ENCODE measurements around the gene WDR82.

The WDR82 gene

DNA sequence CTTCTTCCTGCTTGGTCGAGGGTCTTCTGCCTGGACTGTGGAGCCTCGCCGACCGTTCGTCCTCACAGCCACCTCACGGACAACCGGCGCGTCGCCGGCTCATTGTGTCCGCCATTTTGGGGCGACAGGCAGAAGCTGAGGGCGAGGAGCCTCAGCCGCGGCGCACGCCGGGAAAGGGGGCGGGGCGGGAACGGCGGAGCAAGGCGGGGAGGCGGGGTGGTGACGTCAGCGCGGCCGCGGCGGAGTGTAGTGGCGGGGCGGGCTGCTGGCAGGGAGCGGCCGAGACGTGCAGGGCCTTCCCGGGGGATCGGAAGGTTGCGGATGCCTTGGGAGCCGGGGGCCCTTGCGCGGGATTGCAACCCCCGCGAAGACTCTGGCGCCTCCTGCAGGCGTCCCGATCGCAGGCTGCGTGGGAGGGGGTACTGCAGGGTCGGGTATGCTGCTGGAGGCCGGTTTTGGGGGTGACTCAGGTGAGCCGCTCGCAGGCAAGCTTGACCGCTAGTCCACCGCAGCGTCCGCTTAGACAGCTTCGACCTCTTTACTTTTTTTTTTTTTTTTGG, at the start of gene WDR82:
TSS of gene WDR82 (minus strand) at position 140 of the 560 bp plus-strand sequence. CDS start 288 bp downstream, outside the sequence.
- Histone ChIP-seq H3K9ac (peak within 1 kb of the TSS; percentile 96), H3K4me1 (peaks cover 11% of the 10 kb centered on the region), H3K79me2 (peaks cover 40% of the 10 kb centered on the region), H2AFZ (peak within 1 kb of the TSS; percentile 85), H3K4me3 (ENCODE audit: low read depth, low read length) (peak within 1 kb of the TSS; percentile 95), H3K27me3 (ENCODE audit: control insufficient read depth, insufficient read depth, low read length) (no peaks in the 10 kb centered on the region), H3K27ac (peak within 1 kb of the TSS; percentile 96), H3K9me3 (ENCODE audit: control insufficient read depth, low read length) (no peaks in the 10 kb centered on the region), H3K36me3 (ENCODE audit: control insufficient read depth, insufficient read depth, low read length) (no peaks in the 10 kb centered on the region), H3K4me2 (ENCODE audit: low read length) (peak within 1 kb of the TSS; percentile 97)
- TF ChIP-seq, protein P1, sequence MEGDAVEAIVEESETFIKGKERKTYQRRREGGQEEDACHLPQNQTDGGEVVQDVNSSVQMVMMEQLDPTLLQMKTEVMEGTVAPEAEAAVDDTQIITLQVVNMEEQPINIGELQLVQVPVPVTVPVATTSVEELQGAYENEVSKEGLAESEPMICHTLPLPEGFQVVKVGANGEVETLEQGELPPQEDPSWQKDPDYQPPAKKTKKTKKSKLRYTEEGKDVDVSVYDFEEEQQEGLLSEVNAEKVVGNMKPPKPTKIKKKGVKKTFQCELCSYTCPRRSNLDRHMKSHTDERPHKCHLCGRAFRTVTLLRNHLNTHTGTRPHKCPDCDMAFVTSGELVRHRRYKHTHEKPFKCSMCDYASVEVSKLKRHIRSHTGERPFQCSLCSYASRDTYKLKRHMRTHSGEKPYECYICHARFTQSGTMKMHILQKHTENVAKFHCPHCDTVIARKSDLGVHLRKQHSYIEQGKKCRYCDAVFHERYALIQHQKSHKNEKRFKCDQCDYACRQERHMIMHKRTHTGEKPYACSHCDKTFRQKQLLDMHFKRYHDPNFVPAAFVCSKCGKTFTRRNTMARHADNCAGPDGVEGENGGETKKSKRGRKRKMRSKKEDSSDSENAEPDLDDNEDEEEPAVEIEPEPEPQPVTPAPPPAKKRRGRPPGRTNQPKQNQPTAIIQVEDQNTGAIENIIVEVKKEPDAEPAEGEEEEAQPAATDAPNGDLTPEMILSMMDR (IDR thresholded peaks at IDR 0.05), result peak; percentile 40

- Histone ChIP-seq H3K4me3 (ENCODE audit: low read depth, low read length) (no peak overlapping the region), H3K36me3 (ENCODE audit: control insufficient read depth, insufficient read depth, low read length) (no peaks in the 10 kb centered on the region), H3K9ac (no peak overlapping the region), H3K27me3 (ENCODE audit: control insufficient read depth, insufficient read depth, low read length) (no peaks in the 10 kb centered on the region), H3K4me1 (no peaks in the 10 kb centered on the region), H2AFZ (no peak overlapping the region), H3K79me2 (no peaks in the 10 kb centered on the region), H3K9me3 (ENCODE audit: control insufficient read depth, low read length) (no peaks in the 10 kb centered on the region), H3K4me2 (ENCODE audit: low read length) (no peak overlapping the region), H3K27ac (no peak overlapping the region)
- TF ChIP-seq, protein P1 (IDR thresholded peaks at IDR 0.05), result no peak
These were observed 49.2 kb upstream of the WDR82 start for GRCh38 chr3:52327486-52328290.

GRCh38 chr3:52326976-52327375, 48.5 kb upstream of the WDR82 start:
- H3K9me3 ChIP-seq (ENCODE audit: control insufficient read depth, low read length), result no peaks in the 10 kb centered on the region
- H3K36me3 ChIP-seq (ENCODE audit: control insufficient read depth, insufficient read depth, low read length), result no peaks in the 10 kb centered on the region
- H3K9ac ChIP-seq, result no peak overlapping the region
- TF ChIP-seq, protein P1 (IDR thresholded peaks at IDR 0.05), result no peak
- no peaks in the 10 kb centered on the region for H3K4me1 ChIP-seq
- H3K79me2 ChIP-seq, result no peaks in the 10 kb centered on the region
- no peaks in the 10 kb centered on the region for H3K27me3 ChIP-seq (ENCODE audit: control insufficient read depth, insufficient read depth, low read length)
- H3K4me3 ChIP-seq (ENCODE audit: low read depth, low read length), result no peak overlapping the region
- H3K4me2 ChIP-seq (ENCODE audit: low read length), result no peak overlapping the region
- no peak overlapping the region for H2AFZ ChIP-seq
- no peak overlapping the region for H3K27ac ChIP-seq

DNA sequence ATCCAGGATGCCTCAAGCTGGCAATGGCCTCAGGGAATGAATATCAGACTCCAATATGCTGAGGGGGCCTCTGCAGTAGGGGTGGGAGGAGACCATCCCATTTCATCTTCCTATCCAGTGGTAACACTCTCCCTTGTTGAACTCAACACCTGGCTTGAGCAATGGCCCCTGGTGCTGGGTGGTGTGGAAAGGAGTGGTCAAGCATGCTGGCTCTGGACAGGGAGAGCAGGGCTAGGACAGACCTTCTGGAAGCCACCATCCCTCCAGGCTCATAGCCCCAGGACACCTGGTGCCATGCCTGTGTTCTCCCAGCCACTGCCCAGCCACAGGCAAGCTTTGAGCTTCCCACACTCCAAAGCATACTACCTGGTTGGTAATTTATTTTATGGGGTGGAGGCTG, 47.2 kb upstream of the WDR82 start:
- Histone ChIP-seq H2AFZ (no peak overlapping the region), H3K4me2 (ENCODE audit: low read length) (no peak overlapping the region), H3K27ac (no peak overlapping the region), H3K9ac (no peak overlapping the region), H3K36me3 (ENCODE audit: control insufficient read depth, insufficient read depth, low read length) (no peaks in the 10 kb centered on the region), H3K79me2 (no peaks in the 10 kb centered on the region), H3K9me3 (ENCODE audit: control insufficient read depth, low read length) (no peaks in the 10 kb centered on the region), H3K27me3 (ENCODE audit: control insufficient read depth, insufficient read depth, low read length) (no peaks in the 10 kb centered on the region), H3K4me3 (ENCODE audit: low read depth, low read length) (no peak overlapping the region), H3K4me1 (no peaks in the 10 kb centered on the region)
- TF ChIP-seq, protein P1 (IDR thresholded peaks at IDR 0.05), result no peak

Measured in parathyroid adenoma (tissue), 2 donors.